ENCODE measurements around the gene ACADS. TPM values are rescaled to one million over a fixed set of nuclear protein-coding genes. Genes with fewer than 3 reads are reported as not detected.

The ACADS gene
- total and polyA plus RNA-seq, 11 donors, result 56.7 to 213 (median 78.8) TPM

DNA sequence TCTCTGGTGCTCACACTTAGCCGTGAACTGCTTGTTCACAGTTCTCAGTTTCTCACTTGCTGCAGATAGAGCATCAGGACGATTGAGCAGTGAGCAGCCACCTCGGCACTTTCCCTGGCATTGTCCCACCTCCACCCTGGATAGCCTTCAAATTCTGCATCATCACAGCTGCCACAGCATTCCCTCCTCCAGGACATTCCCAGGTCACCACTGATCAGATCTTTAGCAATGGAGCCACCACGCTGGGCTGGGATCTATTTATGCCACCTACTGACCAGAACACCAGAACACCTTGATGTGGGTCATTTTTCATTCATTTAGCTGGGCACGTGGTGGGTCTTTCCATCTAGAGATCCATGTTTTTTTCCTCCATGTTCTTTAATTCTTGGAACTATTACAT is 23.6 kb downstream of the ACADS start:
- no peak overlapping the region for H3K27ac ChIP-seq
- no peaks in the 10 kb centered on the region for H3K27me3 ChIP-seq
- no peak overlapping the region for H3K4me3 ChIP-seq
- intact Hi-C loops (cut with DNase I), result loop anchor here in 1 of 10 donors (10.0 kb wide), 1 partner anchor 226 kb away; the partner anchor contains the start of gene HNF1A
- H3K4me1 ChIP-seq, result no peaks in the 10 kb centered on the region
- WGBS, 4 donors, result 76 to 83% (median 82%) methylated on average over 5 of the region's 5 CpGs
- H3K9me3 ChIP-seq, result no peaks in the 10 kb centered on the region
- DNase-seq, result no peak
- ATAC-seq, result no peak
- H3K36me3 ChIP-seq, result no peaks in the 10 kb centered on the region
- TF ChIP-seq, protein P1, sequence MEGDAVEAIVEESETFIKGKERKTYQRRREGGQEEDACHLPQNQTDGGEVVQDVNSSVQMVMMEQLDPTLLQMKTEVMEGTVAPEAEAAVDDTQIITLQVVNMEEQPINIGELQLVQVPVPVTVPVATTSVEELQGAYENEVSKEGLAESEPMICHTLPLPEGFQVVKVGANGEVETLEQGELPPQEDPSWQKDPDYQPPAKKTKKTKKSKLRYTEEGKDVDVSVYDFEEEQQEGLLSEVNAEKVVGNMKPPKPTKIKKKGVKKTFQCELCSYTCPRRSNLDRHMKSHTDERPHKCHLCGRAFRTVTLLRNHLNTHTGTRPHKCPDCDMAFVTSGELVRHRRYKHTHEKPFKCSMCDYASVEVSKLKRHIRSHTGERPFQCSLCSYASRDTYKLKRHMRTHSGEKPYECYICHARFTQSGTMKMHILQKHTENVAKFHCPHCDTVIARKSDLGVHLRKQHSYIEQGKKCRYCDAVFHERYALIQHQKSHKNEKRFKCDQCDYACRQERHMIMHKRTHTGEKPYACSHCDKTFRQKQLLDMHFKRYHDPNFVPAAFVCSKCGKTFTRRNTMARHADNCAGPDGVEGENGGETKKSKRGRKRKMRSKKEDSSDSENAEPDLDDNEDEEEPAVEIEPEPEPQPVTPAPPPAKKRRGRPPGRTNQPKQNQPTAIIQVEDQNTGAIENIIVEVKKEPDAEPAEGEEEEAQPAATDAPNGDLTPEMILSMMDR (IDR thresholded peaks at IDR 0.05), result no peak
- no peak for TF ChIP-seq POLR2A (IDR thresholded peaks at IDR 0.05)

DNA sequence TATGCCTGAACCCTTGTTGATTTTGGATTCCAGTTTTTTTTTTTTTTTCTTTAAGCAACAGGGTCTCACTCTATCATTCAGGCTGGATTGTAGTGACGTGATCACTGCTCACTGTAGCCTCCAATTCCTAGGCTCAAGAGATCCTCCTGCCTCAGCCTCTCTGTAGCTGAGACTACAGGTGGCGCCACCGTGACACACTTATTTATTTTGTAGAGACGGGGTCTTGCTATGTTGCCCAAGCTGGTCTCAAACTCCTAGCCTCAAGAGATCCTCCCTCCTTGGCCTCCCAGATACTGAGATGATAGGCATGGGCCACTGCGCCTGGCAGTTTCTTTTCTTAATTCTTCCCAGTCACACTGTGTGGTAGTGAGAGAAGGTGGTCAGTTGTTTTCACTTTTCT is 25.2 kb downstream of the ACADS start:
- Histone ChIP-seq H3K27me3 (no peaks in the 10 kb centered on the region), H3K4me3 (no peak overlapping the region), H3K36me3 (no peaks in the 10 kb centered on the region), H3K4me1 (no peaks in the 10 kb centered on the region), H3K9me3 (peaks cover 0 to 9% (median 0%) of the 10 kb centered on the region in 12 donors), H3K27ac (no peak overlapping the region)
- 95 to 97% (median 96%) methylated on average over 5 of the region's 5 CpGs for WGBS, 4 donors
- no peak for TF ChIP-seq POLR2A (IDR thresholded peaks at IDR 0.05)
- TF ChIP-seq, protein P1 (IDR thresholded peaks at IDR 0.05), result no peak
- intact Hi-C loops (cut with DNase I), result loop anchor here in 1 of 10 donors (5.0 kb wide), 1 partner anchor 226 kb away; the partner anchor contains the start of gene HNF1A
- ATAC-seq (no peak), DNase-seq (no peak)

DNA sequence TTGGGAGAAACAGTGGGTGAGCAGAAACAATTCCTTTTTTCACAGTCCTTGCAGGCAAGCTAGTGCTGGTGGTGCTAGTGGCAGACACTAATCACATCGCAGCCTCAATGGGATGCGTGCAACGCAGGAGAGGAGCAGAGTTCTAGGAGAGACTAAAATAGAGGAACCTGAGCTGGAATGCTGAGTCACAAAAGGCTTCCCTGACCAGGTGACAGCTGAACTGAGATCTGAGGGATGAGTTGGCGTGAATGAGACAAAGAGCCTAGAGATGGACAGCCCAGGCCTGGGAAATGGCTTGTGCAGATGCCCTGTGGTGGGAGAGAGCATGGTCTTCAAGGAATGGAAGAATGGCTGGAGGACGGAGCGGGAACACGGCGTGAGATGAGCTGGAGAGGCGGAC is 25.8 kb downstream of the ACADS start:
- TF ChIP-seq POLR2A (IDR thresholded peaks at IDR 0.05), result no peak
- TF ChIP-seq, protein P1 (IDR thresholded peaks at IDR 0.05), result no peak
- Histone ChIP-seq H3K27me3 (no peaks in the 10 kb centered on the region), H3K36me3 (no peaks in the 10 kb centered on the region), H3K27ac (no peak overlapping the region), H3K9me3 (peaks cover 0 to 9% (median 0%) of the 10 kb centered on the region in 12 donors), H3K4me3 (no peak overlapping the region), H3K4me1 (no peaks in the 10 kb centered on the region)
- DNase-seq, result no peak
- intact Hi-C loops (cut with DNase I), result loop anchor here in 1 of 10 donors (5.0 kb wide), 1 partner anchor 226 kb away; the partner anchor contains the start of gene HNF1A
- WGBS, 4 donors, result 96 to 97% (median 97%) methylated on average over 9 of the region's 9 CpGs
- no peak for ATAC-seq

DNA sequence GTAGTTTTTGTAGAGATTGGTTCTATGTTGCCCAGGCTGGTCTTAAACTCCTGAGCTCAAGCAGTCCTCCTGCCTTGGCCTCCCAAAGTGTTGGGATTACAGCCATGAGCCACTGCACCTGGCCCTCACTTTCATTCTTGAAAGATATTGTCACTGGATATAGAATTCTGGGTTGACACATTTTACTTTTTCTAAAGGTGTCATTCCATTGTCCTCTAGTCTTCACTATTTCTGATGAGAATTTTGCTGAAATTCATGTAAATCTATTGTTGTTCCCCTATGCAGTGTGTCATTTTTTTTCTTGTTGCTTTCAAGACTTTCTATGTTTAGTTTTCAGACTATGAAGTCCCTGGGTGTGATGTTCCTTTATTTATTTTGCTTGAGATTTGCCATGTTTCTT is 29.2 kb downstream of the ACADS start:
- no peak for ATAC-seq
- H3K9me3 ChIP-seq, result peaks cover 0 to 9% (median 0%) of the 10 kb centered on the region in 12 donors
- H3K36me3 ChIP-seq, result peaks cover 0 to under 1% (median 0%) of the 10 kb centered on the region in 9 donors
- no peak overlapping the region for H3K27ac ChIP-seq
- intact Hi-C loops (cut with DNase I), result loop anchor here in 1 of 10 donors (5.0 kb wide), 1 partner anchor 223 kb away; the partner anchor contains the start of gene HNF1A
- no peak for DNase-seq
- H3K4me1 ChIP-seq, result no peaks in the 10 kb centered on the region
- no peak overlapping the region for H3K4me3 ChIP-seq
- no peaks in the 10 kb centered on the region for H3K27me3 ChIP-seq
- no peak for TF ChIP-seq POLR2A (IDR thresholded peaks at IDR 0.05)
- TF ChIP-seq, protein P1 (IDR thresholded peaks at IDR 0.05), result no peak

Measured in heart left ventricle (tissue), 16 donors.